ENCODE measurements around the gene NOP56. TPM values are rescaled to one million over a fixed set of nuclear protein-coding genes. Genes with fewer than 3 reads are reported as not detected.

NOP56 gene
- total and polyA plus RNA-seq, 12 donors: 37.1 to 77.1 (median 50.8) TPM

DNA sequence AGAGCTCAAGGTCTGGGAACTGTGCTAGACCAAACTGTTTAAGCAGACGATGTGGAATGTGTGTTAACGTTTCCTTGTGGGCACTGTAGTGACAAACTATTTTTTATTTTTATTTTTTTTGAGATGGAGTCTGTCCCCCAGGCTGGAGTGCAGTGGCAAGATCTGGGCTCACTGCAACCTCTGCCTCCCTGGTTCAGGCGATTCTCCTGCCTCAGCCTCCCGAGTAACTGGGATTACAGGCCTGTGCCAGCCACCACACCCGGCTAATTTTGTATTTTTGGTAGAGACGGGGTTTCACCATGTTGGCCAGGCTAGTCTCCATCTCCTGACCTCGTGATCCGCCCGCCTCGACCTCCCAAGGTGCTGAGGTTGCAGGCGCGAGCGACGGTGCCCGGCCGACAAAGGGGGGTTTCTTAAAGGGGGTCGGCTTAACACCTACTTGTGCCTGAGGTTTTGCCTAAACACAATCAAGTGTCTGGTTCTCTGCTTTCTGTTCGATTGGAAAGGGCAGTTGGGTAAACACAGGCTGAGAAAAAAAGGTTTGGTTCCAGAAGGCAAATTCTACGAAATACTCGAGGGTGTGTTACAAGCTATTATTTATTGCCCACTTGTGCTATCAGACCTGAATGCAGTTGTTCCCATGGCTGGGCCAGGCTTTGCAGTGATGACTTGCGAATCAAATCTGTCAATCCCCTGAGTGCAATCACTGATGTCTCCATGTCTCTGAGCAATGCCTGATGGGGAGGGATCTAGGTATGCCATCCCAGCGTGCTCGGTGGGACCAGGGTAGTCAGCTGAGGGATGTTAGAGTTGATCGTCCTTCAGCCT is 1.3 kb downstream of the NOP56 start:
- no peak for ATAC-seq
- peak overlapping the region in 5 of 10 donors; percentile 90 to 97 (median 94) for H3K27ac ChIP-seq

DNA sequence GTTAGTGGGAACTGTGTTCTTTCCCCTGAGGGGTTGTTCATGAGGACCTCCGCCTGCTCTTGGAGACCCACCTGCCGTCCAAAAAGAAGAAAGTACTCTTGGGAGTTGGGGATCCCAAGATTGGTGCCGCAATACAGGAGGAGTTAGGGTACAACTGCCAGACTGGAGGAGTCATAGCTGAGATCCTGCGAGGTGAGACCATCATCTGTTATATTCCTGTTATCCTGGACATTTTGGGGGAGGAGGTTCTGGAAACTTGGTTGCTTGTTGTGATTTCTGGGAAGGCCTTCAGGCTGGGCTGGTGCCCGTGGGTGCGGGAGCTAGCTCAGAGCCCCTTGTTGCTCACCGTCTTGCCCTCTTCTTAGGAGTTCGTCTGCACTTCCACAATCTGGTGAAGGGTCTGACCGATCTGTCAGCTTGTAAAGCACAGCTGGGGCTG is 2.0 kb downstream of the NOP56 start:
- Histone ChIP-seq H3K9me3 (no peaks in the 10 kb centered on the region), H3K4me3 (peak overlapping the region in 1 of 10 donors; percentile 75), H3K4me1 (peaks cover 3 to 31% (median 25%) of the 10 kb centered on the region in 9 donors), H3K27me3 (no peaks in the 10 kb centered on the region), H3K36me3 (peaks cover 9 to 59% (median 54%) of the 10 kb centered on the region in 9 donors), H3K27ac (peak overlapping the region in 1 of 10 donors; percentile 93)
- intact Hi-C loops (cut with DNase I): loop anchor here in 2 of 10 donors (5.0 kb wide), 2 partner anchors 127 to 188 kb away; partner anchors contain the start of genes PCED1A (in 1 of the 2) and VPS16 (in 1 of the 2)
- TF ChIP-seq, protein P1, sequence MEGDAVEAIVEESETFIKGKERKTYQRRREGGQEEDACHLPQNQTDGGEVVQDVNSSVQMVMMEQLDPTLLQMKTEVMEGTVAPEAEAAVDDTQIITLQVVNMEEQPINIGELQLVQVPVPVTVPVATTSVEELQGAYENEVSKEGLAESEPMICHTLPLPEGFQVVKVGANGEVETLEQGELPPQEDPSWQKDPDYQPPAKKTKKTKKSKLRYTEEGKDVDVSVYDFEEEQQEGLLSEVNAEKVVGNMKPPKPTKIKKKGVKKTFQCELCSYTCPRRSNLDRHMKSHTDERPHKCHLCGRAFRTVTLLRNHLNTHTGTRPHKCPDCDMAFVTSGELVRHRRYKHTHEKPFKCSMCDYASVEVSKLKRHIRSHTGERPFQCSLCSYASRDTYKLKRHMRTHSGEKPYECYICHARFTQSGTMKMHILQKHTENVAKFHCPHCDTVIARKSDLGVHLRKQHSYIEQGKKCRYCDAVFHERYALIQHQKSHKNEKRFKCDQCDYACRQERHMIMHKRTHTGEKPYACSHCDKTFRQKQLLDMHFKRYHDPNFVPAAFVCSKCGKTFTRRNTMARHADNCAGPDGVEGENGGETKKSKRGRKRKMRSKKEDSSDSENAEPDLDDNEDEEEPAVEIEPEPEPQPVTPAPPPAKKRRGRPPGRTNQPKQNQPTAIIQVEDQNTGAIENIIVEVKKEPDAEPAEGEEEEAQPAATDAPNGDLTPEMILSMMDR (IDR thresholded peaks at IDR 0.05): no peak
- WGBS, 2 donors: 84 to 87% methylated on average over 9 of the region's 9 CpGs
- no peak for ATAC-seq
- DNase-seq: no peak

More for the DNA sequence above, 1.3 kb downstream of the NOP56 start:
- no peaks in the 10 kb centered on the region for H3K27me3 ChIP-seq
- DNase-seq: no peak
- TF ChIP-seq, protein P1 (IDR thresholded peaks at IDR 0.05): no peak
- H3K4me1 ChIP-seq: peaks cover 3 to 31% (median 25%) of the 10 kb centered on the region in 9 donors
- peak overlapping the region; percentile 69 to 98 (median 93) for H3K4me3 ChIP-seq
- peaks cover 9 to 53% (median 47%) of the 10 kb centered on the region in 9 donors for H3K36me3 ChIP-seq
- intact Hi-C loops (cut with DNase I): loop anchor here in 2 of 10 donors (5.0 kb wide), 2 partner anchors 126 to 189 kb away; partner anchors contain the start of genes PCED1A (in 1 of the 2) and VPS16 (in 1 of the 2)
- no peaks in the 10 kb centered on the region for H3K9me3 ChIP-seq
- WGBS, 2 donors: 40 to 44% methylated on average over 24 of the region's 24 CpGs

DNA sequence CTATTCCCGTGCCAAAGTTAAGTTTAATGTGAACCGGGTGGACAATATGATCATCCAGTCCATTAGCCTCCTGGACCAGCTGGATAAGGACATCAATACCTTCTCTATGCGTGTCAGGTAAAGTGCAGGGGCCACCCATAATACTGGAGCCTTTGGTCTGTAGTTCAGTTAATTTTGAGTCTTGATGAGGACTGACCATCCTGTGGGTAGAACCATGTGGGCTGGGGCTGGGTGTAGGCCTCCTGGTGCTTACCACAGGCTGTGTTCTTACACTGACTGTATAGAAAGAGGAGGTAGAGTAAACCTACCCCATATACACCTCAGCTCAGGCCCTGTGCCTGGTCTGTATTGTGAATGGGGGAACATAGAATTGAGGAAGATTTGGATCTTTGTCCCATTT is 2.4 kb downstream of the NOP56 start:
- ATAC-seq (no peak), DNase-seq (no peak)
- Histone ChIP-seq H3K36me3 (peaks cover 9 to 64% (median 57%) of the 10 kb centered on the region in 9 donors), H3K4me1 (peaks cover 3 to 31% (median 25%) of the 10 kb centered on the region in 9 donors), H3K4me3 (no peak overlapping the region), H3K27ac (no peak overlapping the region), H3K27me3 (no peaks in the 10 kb centered on the region), H3K9me3 (no peaks in the 10 kb centered on the region)
- intact Hi-C loops (cut with DNase I): loop anchor here in 2 of 10 donors (5.0 kb wide), 2 partner anchors 128 to 187 kb away; partner anchors contain the start of genes PCED1A (in 1 of the 2) and VPS16 (in 1 of the 2)
- 90 to 91% methylated on average over 3 of the region's 3 CpGs for WGBS, 2 donors
- TF ChIP-seq, protein P1 (IDR thresholded peaks at IDR 0.05): no peak

DNA sequence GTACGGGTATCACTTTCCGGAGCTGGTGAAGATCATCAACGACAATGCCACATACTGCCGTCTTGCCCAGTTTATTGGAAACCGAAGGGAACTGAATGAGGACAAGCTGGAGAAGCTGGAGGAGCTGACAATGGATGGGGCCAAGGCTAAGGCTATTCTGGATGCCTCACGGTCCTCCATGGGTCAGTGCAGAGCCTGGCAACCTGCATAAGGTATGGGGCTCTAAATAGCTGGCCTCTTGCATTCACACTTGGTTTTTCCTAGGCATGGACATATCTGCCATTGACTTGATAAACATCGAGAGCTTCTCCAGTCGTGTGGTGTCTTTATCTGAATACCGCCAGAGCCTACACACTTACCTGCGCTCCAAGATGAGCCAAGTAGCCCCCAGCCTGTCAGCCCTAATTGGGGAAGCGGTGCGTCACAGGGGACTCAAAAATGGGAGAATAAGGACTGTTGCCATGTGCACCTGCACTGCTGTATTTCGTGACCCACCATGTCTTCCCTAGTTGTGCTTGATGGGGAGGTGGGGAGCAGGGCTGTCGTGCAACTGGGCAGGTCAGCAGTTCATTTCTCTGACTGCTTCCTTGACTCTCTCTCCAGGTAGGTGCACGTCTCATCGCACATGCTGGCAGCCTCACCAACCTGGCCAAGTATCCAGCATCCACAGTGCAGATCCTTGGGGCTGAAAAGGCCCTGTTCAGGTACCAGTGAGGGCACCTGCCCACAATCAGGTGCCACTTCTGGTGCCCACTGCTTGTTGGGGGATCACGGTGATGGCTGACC is 3.1 kb downstream of the NOP56 start:
- Histone ChIP-seq H3K36me3 (peaks cover 12 to 71% (median 63%) of the 10 kb centered on the region in 9 donors), H3K27ac (no peak overlapping the region), H3K27me3 (no peaks in the 10 kb centered on the region), H3K4me1 (peaks cover 3 to 31% (median 25%) of the 10 kb centered on the region in 9 donors), H3K4me3 (no peak overlapping the region), H3K9me3 (no peaks in the 10 kb centered on the region)
- ATAC-seq (no peak), DNase-seq (no peak)
- 89 to 93% methylated on average over 17 of the region's 17 CpGs for WGBS, 2 donors
- intact Hi-C loops (cut with DNase I): no loop called here
- TF ChIP-seq, protein P1 (IDR thresholded peaks at IDR 0.05): no peak

Measured in heart right ventricle (tissue), 16 donors.